Epithelial cell of proximal tubule (primary cell): Measurements from ENCODE around the gene PTPRN2. TPM values are rescaled to one million over a fixed set of nuclear protein-coding genes. Genes with fewer than 3 reads are reported as not detected.

Experiments
- DNase-seq: peaks from one replicate; pipeline ENCODE4 v3.0.0-alpha.2; 2011; ENCODE audit warnings: low read depth
- H3K4me3 ChIP-seq: 2 replicates; pipeline ENCODE4 v1.5.1; 2011; ENCODE audit warnings: low read depth, mild to moderate bottlenecking, low read length
- CTCF ChIP-seq: conservative IDR thresholded peaks from 2 replicates; pipeline ENCODE4 v1.5.1; 2012; ENCODE audit warnings: low read depth, mild to moderate bottlenecking, low read length
- total RNA-seq: library from RNA; depleted of rRNA; stranded (reverse); fragments of >200 nt; gene quantifications from 2 replicates; pipeline ENCODE4 v1.2.3, GENCODE V29; 2015

Gene PTPRN2
- total RNA-seq, 1 donor from 2014 or later, result 2.8 TPM

DNA sequence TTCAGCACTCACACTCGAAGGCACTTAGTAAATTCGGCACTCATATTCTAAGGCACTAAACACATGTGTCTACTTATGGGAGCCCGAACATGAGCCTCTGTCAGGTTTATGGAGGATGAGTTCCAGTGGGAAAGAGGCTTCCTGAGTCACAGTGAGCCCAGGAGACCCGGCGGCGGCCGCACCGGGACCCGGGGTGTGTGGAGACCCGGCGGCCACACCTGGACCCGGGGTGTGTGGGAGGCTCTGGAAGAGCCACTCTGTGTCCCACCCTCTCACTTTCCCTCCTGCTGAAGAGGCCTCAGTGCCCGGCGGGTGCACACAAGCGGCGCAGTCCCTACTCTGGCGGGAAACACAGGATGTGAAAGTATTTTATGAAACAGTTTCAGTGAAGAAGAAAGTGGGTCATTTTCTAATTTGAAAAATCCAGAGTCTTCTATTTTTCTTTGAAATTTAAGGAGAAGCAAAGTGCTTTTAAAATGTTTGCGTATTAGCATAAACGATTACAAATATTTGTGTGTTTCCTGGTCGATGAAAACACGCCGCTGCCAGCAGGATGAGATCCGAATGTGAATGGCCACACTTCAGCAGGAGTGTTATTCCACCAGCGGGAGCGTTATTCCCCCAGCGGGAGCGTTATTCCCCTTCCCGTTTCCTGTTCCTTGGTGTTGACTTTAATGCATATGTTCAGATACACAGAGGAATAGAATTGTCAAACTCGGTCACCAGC, 625.7 kb downstream of the PTPRN2 start:
- no peak overlapping the region for H3K4me3 ChIP-seq
- TF ChIP-seq CTCF, result no peak
- no peak for DNase-seq

GRCh38 chr7:157955348-157955999, 632.1 kb downstream of the PTPRN2 start:
- no peak for TF ChIP-seq CTCF
- H3K4me3 ChIP-seq, result no peak overlapping the region
- DNase-seq, result no peak

DNA sequence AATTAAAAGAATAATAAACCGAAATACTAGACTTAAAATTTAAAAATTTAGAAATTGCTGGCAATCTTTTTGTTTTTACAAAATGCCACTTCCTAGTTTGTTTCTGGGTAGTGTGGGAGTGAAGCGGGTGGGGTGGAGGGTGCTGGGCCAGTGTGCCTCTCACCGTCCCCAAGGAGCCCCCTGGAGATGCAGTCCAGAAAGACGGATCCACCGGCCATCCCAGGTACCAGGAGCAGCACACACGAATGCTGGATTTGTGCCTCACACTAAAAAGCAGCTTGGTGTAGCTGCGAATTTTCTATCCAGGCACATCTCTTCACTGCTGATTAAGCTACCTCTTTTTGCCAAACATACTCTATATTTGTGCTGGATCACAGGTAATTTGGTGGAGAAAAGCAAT, 632.7 kb downstream of the PTPRN2 start:
- TF ChIP-seq CTCF, result no peak
- no peak for DNase-seq
- no peak overlapping the region for H3K4me3 ChIP-seq

DNA sequence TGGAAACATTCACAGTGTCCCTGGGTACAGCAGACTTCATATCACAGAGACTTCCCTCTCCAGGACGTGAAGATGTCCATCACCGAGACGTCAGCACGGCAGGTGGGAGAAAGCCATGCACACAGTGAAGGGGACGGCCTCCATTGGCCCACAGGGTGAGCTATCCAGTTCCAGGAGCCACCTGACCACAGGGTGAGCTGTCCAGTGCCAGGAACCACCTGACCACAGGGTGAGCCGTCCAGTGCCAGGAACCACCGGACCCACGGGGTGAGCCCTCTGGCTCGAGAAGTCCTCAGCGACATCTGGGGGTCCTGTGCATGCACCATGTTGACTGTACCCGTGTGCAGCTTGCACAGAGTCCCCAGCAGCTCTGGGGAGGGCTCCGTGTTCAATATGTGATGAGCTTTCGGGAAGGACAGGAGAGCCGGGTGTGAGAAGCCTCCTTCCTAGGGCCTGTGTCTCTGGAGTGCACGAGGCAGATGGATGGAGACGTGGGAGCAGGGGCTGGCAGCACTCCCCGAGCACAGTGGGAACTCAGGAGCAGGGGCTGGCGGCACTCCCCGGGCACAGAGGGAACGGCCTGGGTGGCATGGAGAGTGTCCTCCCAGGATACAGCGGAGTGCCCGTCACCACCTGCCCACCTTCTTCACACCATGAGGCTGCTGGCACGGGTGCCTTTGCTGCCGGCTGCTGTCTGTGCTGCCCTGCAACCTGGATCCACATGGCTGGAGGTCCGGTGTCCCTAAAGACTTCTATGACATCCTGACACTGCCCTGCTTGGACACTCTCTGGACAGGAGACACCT, 634.6 kb downstream of the PTPRN2 start:
- H3K4me3 ChIP-seq, result no peak overlapping the region
- TF ChIP-seq CTCF, result no peak
- DNase-seq, result no peak

DNA sequence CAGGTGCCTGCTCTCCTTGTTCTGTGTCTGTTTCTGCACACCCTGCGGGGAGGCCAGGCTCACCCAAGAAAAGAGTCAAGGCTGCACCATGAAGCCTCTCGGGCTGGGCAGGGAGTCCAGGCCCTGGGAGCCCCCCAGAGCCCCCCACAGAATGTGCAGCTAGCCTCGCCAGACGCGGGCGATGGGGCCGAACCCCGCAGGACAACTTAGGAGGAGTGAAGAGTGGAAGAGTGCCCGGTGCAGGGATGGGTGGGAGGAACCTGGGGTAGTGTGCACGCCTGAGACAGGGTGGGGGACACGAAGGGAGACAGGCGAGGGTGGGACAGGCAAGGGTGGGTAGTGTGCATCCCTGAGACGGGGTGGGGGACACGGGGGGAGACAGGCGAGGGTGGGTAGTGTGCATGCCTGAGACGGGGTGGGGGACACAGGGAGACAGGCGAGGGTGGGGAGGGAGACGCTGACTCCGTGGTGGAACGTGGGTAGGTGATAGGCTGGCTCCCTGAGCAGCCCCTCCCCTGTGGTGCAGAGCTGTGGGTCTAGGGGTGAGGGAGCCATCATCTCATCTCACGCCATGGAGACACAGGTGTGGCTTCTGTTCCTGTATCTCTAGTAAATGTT, 635.5 kb downstream of the PTPRN2 start:
- no peak for DNase-seq
- no peak overlapping the region for H3K4me3 ChIP-seq
- TF ChIP-seq CTCF, result no peak

DNA sequence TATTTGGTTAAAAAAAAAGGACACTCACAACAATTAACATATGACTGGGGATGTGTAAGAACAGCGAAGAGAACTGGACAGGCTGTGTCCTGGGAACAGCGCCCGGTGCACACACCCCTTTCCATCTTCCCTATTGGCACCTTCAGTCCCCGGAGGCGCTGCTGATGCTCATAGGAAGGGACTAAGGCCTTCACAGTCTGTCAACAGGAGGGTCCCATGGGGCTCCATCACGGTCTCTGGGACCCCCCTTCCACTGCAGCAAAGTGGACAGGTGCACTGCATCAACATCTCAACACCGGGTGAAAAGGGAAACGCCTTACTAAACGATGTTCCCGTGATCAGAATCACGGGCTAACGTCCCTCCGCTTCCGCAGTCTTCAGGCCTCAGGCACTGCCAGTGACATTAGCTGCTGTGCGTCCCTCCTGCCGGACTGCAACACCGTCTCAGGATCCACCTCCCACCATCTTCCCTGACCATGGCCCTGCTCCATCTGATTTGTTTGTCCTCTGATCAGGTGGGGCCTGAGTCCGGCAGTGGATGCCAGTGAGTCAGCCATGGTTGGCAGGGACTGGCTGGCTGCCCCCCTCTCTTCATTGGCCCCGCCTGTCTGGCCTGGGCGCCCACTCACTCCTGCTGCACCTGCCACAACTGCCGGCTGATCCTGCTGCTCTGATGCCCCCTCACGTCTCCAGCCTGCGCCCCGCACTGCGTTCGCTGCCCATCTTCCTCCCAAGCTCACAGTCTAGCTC, 636.1 kb downstream of the PTPRN2 start:
- DNase-seq, result no peak
- no peak overlapping the region for H3K4me3 ChIP-seq
- TF ChIP-seq CTCF, result no peak
